Stimulated activated naive CD4-positive, alpha-beta T cell treated with Interleukin-2 at 50 U/mL for 16 hours (primary cell): ENCODE measurements around the gene GOLGA6L7.
"Not testable (repeated sequence)": the region's sequence is repeated elsewhere in the genome, so short reads cannot be mapped to it uniquely, and the experiment has no call there.

Source experiments
- DNase-seq: peaks from one replicate; lab custom pipeline; 2025; lab: John Stamatoyannopoulos, UW

GOLGA6L7 gene

GRCh38 chr15:28884151-28884940 is 35.9 kb upstream of the GOLGA6L7 start:
- DNase-seq, result no peak

GRCh38 chr15:28881600-28881999 is 33.2 kb upstream of the GOLGA6L7 start:
- DNase-seq, result no peak

GRCh38 chr15:28881170-28881569 is 32.7 kb upstream of the GOLGA6L7 start:
- no peak for DNase-seq

GRCh38 chr15:28880680-28881079 is 32.2 kb upstream of the GOLGA6L7 start:
- no peak for DNase-seq

GRCh38 chr15:28879551-28879950 is 31.1 kb upstream of the GOLGA6L7 start:
- no peak for DNase-seq

- DNase-seq, result no peak
Observed at GRCh38 chr15:28878209-28878608, 29.8 kb upstream of the GOLGA6L7 start.

- DNase-seq, result no peak
Observed at GRCh38 chr15:28876845-28877185, 28.4 kb upstream of the GOLGA6L7 start.

- DNase-seq, result no peak
Observed at GRCh38 chr15:28876131-28876844, 27.8 kb upstream of the GOLGA6L7 start.

GRCh38 chr15:28875461-28876000 is 27.1 kb upstream of the GOLGA6L7 start:
- no peak for DNase-seq

- no peak for DNase-seq
Observed at GRCh38 chr15:28873585-28874190, 25.2 kb upstream of the GOLGA6L7 start.

- no peak for DNase-seq
Observed at GRCh38 chr15:28873006-28873405, 24.6 kb upstream of the GOLGA6L7 start.

- DNase-seq, result no peak
Observed at GRCh38 chr15:28871168-28871567, 22.7 kb upstream of the GOLGA6L7 start.

- no peak for DNase-seq
Observed at GRCh38 chr15:28868744-28869345, 20.4 kb upstream of the GOLGA6L7 start.

GRCh38 chr15:28861589-28862293 is 13.3 kb upstream of the GOLGA6L7 start:
- DNase-seq, result not testable (repeated sequence)

- no peak for DNase-seq
Observed at GRCh38 chr15:28861031-28861534, 12.6 kb upstream of the GOLGA6L7 start.

- DNase-seq, result not testable (repeated sequence)
Observed at GRCh38 chr15:28854578-28854977, 6.1 kb upstream of the GOLGA6L7 start.

- DNase-seq, result not testable (repeated sequence)
Observed at GRCh38 chr15:28853654-28854053, 5.2 kb upstream of the GOLGA6L7 start.

GRCh38 chr15:28849766-28850165 is 1.3 kb upstream of the GOLGA6L7 start:
- DNase-seq, result not testable (repeated sequence)

GRCh38 chr15:28849271-28849670 is 827 bp upstream of the GOLGA6L7 start:
- not testable (repeated sequence) for DNase-seq

GRCh38 chr15:28847959-28848358 is 485 bp downstream of the GOLGA6L7 start:
- DNase-seq, result not testable (repeated sequence)

- not testable (repeated sequence) for DNase-seq
Observed at GRCh38 chr15:28847247-28847646, 1.2 kb downstream of the GOLGA6L7 start.
